Measurements from ENCODE around the gene GDE1.

GDE1 gene

DNA sequence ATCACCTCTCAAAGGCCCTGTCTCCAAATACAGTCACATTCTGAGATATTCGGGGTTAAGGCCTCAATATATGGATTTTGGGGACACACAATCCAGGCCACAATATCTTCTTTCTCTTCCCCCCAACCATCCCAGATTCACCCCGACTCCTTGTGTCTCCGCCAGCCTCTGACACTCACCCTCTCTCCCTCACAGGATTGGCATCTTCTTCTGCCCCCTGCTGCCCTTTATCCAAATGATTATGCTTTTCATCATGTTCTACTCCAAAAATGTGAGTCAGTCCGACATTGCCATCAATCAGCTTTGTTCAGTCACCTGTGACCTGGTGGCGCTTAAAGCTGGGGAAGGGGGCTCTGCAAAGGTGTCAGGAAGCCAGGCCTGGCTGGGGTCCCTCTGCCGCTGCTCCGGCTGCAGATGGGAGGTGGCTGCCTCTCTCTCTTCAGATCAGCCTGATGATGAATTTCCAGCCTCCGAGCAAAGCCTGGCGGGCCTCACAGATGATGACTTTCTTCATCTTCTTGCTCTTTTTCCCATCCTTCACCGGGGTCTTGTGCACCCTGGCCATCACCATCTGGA, 35.1 kb downstream of the GDE1 start:
- DNase-seq (ENCODE audit: low read depth in 2 of 2): no peak

DNA sequence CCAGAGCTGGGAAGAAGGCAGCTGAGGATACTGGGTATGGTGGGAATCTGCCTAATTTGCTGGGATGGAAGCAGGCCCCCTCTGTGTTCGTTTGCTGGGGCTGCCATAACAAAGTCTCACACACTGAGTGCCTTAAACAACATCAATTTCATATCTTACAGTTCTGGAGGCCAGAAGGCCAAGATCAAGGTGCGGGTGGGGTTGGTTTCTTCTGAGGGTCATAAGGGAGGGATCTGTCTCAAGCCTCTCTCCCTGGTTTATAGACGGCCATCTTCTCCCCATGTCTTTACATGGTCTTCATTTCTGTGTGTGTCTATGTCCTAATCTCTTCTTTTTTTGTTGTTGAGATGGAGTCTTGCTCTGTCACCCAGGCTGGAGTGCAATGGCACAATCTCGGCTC, 35.8 kb downstream of the GDE1 start:
- no peak for DNase-seq (ENCODE audit: low read depth in 2 of 2)

DNA sequence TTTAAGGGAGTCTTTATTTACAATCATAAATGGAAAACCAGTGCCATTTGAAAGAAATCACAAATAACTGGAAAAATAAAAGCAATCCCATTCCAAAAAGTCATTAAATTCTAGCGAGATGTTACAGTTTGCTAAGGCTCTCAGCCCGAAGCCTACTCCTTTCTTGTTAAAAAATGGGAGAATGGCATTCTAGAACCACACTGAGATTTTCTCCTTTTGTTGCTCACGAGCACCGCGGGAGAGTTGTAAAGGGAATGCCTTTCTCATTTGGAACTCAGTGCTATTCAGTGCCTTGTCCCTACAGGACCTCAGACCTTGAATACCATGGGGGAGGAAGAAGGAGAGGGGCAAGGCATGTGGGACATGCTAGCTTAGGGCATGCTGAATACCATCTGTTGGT, 36.3 kb downstream of the GDE1 start:
- DNase-seq (ENCODE audit: low read depth in 2 of 2): no peak

DNA sequence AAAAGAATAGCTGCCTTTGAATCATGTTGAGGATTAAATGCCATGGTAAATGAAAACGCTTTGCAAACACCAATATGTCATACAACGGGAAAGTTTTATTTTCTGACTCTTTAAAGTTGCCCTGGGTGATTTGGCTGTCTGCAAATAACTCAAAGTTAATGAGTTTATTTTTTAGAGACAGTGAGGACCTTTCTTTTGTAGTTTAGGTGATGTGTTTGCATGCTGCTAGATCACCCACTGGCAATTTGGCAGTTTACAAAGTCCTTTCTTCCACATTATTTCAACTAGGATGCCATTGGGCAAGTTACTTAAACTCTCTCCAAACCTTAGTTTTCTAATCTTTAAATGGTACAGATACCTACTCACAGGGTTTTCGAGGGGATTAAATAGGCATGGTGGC, 37.8 kb downstream of the GDE1 start:
- DNase-seq (ENCODE audit: low read depth in 2 of 2): no peak

DNA sequence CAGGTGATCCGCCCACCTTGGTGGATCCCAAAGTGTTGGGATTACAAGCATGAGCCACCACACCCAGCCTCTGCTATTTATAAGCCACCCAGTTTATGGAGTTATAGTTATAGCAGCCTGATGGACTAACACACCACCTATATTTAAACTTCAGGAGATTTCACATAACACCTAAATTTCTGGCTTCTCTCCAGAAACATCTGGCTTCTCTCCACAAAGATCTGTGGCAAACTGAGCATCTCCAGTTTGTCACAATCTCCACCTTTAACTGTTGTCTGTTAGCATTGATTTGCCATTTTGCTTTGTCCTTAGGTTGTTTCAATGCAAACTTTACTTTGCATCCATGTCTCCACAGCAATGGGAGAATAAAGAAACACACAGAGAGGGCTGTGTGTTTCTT, 39.6 kb downstream of the GDE1 start:
- no peak for DNase-seq (ENCODE audit: low read depth in 2 of 2)

DNA sequence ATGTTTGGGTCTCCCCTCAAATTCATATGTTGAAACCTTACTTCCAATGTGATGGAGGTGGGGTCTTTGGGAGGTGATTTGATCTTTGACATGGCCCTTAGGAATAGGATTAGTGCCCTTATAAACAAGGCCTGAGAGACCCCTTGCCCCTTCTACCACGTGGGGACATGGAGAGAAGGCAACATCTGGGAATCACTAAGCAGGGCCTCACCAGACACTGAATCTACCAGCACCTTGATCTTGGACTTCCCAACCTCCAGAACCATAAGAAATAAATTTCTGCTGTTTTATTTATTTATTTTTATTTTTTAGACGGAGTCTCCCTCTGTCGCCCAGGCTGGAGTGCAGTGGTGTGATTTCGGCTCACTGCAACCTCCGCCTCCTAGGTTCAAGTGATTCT, 40.1 kb downstream of the GDE1 start:
- no peak for DNase-seq (ENCODE audit: low read depth in 2 of 2)

DNA sequence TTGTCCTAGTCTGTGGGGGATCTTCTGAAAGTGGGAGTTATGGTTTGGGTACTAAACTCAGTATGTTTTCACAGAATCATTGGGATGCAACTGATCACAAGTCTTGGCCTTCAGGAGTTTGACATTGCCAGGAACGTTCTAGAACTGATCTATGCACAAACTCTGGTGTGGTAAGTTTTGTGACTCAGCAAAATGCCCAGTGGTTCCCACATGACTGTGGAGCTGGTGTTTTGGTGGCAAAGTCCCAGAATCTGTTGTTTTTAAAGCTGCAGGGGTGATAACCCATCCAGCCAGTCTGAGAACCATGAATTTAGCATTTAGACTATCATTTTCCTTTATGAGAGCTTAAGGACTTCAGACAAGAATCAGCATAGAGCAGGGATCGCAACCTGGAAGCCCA, 40.6 kb downstream of the GDE1 start:
- DNase-seq (ENCODE audit: low read depth in 2 of 2): no peak

DNA sequence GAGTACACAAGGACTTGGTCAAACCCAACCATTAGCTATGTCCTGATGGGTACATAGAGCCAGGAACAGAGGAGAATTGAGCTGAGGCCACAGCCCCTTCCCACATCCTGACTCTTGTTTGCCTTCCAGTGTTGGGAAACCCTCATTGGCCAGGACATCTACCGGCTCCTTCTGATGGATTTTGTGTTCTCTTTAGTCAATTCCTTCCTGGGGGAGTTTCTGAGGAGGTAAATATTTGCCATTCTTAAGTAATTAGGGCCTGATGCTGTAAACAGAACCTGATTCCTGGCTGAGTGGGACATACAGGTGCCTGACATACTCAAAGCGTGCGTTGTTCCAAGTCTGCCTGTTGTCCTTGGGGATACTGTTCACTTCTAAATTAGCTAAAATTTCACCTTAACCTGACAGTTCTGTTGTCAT, 42.6 kb downstream of the GDE1 start:
- DNase-seq (ENCODE audit: low read depth in 2 of 2): no peak

DNA sequence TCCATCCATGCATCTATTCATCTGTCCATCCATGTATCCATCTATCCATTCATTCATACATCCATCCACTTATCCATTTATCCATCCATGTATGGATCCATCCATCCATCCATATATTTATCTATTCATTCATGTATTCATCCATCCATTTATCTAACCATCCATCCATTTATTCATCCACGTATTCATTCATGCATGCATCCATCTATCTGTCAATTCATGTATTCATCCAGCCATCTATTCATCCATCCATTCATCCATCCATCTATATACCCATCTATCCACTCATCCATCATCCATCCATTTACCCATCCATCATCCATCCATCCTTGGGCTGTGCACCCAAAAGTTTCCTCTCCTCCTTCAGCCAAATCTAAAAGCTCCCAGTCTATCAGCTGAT, 43.4 kb downstream of the GDE1 start:
- DNase-seq (ENCODE audit: low read depth in 2 of 2): no peak

DNA sequence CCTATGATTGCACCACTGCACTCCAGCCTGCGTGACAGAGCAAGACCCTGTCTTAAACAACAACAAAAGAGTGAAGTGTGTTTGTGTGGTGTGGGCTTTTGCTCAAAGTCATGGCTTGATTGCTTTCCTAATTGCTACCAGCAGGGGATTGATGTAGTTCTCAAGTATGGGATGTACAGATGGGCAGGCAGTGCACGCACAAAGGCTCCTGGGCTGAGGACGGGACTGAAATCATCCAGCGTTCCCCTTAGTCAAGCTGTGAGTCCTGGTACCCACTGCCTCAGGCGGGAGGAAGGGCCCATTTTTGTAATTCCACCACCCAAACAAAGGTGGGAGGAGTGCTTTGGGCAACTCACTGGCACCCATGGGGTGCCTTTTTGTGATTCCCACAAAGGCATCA, 47.3 kb downstream of the GDE1 start:
- DNase-seq (ENCODE audit: low read depth in 2 of 2): no peak

DNA sequence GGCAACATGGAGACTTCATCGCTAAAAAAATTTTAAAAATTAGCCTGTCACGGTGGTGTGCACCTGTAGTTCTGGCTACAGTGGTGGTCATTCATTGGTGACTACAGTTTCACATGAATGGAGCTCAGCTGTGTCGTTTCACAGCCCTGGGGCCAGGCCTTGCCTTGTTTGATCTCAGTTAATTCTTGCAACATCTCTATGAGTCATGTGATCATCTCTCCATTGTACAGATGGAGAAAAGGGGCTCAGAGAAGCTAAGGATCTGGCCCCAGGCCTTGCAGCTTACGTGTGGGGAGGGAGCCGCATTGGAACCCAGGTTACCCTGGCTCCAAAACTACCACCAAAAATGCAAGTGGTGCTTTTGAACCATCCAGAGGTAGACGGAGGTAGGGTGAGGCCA, 49.4 kb downstream of the GDE1 start:
- DNase-seq (ENCODE audit: low read depth in 2 of 2): no peak

DNA sequence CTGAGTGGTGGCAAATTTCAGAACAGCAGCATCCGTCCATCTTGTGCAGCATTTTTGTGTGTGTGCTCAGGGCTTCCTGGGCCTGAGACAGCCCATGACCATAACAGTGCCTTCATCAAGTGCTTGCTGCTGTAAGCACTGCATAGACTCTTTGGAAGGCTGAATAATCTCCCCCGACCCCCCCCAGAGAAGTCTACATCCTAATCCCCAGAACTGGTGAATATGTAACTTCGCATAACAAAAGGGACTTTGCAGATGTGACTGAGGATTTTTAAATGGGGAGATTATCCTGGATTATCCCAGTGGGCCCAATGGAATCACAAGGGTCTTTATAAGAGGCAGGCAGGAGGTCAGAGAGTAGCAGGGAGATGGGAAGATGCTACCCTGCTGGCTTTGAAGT, 53.6 kb downstream of the GDE1 start:
- no peak for DNase-seq (ENCODE audit: low read depth in 2 of 2)

DNA sequence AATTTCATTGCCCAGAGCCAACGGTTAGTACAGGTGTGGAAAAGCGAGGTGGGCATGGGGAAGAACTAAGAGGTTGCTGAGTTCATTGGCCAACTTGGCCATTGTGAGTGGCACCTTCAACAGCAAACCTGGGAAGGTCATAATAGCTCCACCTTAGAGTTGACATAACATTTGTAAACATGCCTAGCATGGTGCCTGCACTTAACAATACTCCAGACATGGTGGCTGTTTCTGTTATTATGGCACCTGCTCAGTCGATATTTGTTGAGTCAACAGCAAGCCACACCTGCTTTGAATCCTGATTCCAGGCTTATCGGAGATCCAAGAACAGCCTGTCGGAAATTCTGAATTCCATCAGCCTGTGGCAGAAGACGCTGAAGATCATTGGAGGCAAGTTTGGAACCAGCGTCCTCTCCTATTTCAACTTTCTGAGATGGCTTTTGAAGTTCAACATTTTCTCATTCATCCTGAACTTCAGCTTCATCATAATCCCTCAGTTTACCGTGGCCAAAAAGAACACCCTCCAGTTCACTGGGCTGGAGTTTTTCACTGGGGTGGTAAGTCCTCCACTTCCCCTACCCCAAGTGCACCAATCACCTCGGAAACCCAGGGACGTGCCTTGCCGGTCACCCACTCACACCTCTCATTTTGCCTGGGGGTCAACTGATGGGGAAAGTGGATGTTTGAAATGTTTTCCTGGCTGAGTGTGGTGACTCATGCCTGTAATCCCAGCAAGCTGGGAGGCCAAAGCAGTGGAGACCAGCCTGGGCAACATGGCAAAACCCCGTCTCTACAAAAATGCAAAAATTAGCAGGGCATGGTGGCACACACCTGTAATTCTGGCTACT, 58.2 kb downstream of the GDE1 start:
- DNase-seq (ENCODE audit: low read depth in 2 of 2): no peak

DNA sequence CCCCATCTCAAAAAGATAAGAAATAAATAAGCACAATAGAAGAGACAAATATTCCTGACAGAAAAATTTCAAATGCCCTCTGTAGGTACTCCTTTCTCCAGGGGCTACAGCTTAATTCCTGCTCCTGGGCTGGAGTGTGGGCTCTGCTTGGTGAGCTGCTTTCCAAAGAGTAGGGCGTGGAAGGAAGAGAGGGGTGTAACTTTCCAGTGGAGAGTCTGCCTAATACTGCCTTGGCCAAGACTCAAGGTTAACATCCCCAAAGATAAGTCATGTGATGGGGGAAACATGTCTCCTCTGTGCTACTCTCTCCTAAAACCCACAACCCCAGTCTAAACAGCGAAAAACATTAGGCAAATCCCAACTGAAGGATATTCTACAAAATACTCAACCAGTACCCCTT, 61.5 kb downstream of the GDE1 start:
- no peak for DNase-seq (ENCODE audit: low read depth in 2 of 2)

DNA sequence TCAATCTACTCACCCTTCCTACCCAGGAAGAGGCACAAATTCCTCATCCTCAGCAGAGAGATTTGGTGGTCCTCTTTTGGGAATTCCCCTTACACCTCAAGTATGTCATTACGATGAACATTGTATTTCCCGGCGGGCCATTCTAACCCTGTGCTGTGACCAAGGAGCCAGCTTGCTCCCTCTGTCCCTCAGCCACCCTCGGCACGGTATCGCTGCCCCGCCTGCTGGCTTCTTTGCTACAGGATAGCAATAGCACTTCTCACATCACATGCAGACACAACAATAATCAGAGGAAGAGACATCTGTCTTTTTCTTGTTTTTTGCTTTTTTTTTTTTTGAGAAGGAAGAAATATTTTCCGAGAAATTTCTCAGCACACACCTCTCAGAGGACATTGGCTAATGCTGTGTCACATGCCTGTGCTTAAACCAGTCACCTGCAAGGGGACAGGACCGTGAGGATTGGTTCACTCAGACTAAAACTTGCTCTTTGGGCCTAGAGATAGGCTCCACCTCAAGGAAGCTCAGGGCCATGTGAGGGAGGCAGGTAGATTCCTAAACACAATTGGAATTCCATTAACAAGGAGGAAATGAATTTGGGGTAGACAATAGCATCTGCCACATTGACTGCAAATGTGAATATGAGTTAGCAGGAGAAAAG, 63.0 kb downstream of the GDE1 start:
- DNase-seq (ENCODE audit: low read depth in 2 of 2): no peak

All from stimulated activated CD4-positive, alpha-beta T cell treated with anti-CD3 and anti-CD28 coated beads, Interleukin-12 subunit alpha, Interleukin-12 subunit beta, amount 100 ng/mL, for 24 hours (primary cell).